GM12801 (cell line): ENCODE measurements around the gene ATXN1.

Experiments
- TF ChIP-seq, protein P1 (sequence below): IDR thresholded peaks from one replicate; pipeline ENCODE4 v1.5.1; 2011; ENCODE audit warnings: control low read depth; ENCODE audit not compliant: insufficient read length; ENCODE audit errors: extremely low read depth

The ATXN1 gene

DNA sequence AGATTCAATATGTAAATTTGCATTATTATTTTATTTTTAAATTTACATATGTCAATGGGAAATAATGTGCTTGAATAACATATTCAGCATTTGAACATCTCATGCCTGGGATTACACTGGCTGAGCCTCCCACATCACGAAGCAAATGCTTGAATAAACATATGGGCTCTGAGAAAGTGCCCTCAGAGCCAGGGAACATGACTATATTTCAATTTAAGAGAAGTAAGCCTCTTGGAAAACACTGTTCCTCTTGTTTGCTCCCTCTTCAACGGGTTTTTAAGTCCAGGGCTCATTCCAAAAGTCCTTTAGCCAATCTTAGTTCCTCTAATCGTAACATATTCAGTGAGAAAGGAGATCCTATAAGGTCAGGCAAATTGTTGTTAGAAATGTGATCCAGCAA lies 400.9 kb downstream of the ATXN1 start:
- TF ChIP-seq, protein P1, sequence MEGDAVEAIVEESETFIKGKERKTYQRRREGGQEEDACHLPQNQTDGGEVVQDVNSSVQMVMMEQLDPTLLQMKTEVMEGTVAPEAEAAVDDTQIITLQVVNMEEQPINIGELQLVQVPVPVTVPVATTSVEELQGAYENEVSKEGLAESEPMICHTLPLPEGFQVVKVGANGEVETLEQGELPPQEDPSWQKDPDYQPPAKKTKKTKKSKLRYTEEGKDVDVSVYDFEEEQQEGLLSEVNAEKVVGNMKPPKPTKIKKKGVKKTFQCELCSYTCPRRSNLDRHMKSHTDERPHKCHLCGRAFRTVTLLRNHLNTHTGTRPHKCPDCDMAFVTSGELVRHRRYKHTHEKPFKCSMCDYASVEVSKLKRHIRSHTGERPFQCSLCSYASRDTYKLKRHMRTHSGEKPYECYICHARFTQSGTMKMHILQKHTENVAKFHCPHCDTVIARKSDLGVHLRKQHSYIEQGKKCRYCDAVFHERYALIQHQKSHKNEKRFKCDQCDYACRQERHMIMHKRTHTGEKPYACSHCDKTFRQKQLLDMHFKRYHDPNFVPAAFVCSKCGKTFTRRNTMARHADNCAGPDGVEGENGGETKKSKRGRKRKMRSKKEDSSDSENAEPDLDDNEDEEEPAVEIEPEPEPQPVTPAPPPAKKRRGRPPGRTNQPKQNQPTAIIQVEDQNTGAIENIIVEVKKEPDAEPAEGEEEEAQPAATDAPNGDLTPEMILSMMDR, result no peak

DNA sequence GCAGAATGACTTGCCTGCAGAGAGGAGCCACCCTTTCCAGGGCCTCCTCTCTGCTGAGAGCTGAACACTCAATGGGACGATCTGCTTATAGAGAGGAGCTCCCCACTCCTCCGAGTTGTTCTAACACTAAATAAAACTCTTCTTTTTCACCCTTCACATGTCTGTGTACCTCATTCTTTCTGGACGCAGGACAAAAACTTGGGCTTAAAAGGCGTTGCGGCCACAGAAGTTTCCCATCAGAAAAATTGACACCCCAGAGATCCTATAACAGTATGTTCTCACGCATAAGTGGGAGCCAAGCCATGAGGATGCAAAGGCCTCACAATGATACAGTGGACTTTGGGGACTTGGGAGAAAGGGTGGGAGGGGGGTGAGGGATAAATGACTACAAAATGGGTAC lies 401.7 kb downstream of the ATXN1 start:
- TF ChIP-seq, protein P1, result no peak

DNA sequence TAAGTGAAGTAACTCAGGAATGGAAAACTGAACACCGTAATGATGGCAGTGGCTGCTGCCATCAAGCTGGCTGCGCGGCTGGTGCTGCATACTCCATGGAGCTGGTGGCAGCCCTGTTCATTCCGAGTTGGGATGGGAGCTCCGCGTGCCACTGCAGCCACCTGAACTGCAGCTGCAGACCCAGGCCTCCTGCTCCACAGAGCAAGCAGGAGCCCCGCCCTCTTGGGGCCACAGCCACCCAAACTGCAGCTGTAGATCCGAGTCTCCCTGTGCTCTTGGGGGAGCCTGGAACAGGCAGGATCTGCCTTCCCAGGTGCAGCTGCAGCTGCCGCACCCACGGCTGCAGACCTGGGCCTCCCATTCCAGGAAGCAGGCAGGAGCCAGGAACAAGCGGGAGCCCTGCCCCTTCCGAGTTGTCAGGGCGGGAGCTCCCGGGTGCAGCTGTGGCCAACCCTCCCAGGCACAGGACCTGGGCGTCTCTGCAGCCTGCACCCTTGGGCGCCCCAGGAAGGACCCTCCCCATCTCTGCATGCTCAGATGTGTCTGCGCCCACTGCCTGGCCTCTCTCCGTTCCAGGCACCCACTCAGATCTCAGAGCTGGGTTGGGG lies 402.6 kb downstream of the ATXN1 start:
- TF ChIP-seq, protein P1, result no peak

GRCh38 chr6:16355699-16356446 lies 405.4 kb downstream of the ATXN1 start:
- TF ChIP-seq, protein P1, result no peak

DNA sequence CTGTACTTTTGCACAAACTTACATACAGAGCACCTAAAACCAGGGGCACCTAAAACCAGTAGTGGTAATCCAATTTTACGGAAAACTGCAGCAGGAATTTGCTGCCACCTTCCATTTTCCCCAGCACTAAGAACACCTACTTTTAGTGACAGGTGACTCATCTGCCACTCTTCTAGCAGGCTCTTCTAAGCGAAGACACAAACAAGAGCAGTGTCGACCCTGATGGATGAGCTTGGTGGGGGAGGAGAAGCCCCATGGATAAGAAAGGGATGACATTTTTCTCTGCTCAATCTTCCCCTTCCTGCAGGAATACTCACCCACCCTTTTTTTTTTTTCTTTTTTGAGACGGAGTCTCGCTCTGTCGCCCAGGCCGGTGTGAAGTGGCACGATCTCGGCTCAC lies 406.0 kb downstream of the ATXN1 start:
- TF ChIP-seq, protein P1, result no peak

DNA sequence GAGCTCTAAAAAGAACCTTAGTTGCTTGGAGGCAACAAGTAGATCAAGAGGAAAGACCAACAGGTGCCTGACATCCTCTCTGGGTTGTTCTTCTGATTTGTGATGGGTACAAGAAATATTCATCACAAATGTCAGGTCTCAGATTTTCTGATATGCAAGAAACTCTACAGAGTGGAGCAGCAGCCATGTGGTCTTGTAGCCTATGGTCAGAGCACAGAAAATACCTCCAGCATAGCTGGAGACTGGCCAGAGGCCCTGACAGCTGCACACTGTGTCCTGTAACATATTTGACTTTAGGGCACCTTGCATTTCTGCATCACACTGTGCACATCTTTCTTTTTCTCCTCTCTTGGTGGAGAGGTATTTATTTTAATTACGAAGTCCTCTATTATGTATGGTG lies 406.6 kb downstream of the ATXN1 start:
- TF ChIP-seq, protein P1, result no peak

- TF ChIP-seq, protein P1, result no peak
These were observed 408.3 kb downstream of the ATXN1 start for GRCh38 chr6:16352821-16353438.
